Ovary (tissue), 3 donors: ENCODE measurements around the gene P3H2.

ENCODE experiments used
- CTCF ChIP-seq, 3 donors: fragments of 450-650 bp in 2 of 3; fragments of 200-600 bp in 1 of 3; IDR thresholded peaks; one replicate each; pipeline versions ENCODE4 v1.5.1 to v1.8.0; 2016 to 2022; ENCODE audit warnings: antibody characterized with exemption in 3 of 3, mild to moderate bottlenecking in 1 of 3
- POLR2A ChIP-seq: fragments of 450-650 bp; IDR thresholded peaks from one replicate; pipeline ENCODE4 v1.6.1; 2017; ENCODE audit warnings: antibody characterized with exemption, mild to moderate bottlenecking, moderate library complexity
- donor health status: DM: no; HTN: no; CAD: no.

GRCh38 chr3:190056742-190057141, 64.0 kb downstream of the P3H2 start:
- TF ChIP-seq POLR2A (no peak), CTCF (IDR thresholded peaks at IDR 0.05) (no peak)
